Peyer's patch (tissue), 4 donors: ENCODE data around the gene IZUMO2. TPM values are rescaled to one million over a fixed set of nuclear protein-coding genes. Genes with fewer than 3 reads are reported as not detected.
A peak's percentile ranks its signal among the peaks of the same experiment; 100 is the strongest.

Source experiments
- DNase-seq, 3 donors: peaks; one replicate each; pipeline ENCODE4 v3.0.0-alpha.2; 2017 to 2019
- H3K27ac ChIP-seq, 4 donors: fragments of 200-600 bp; sonication (generic); one replicate each; pipeline ENCODE4 v1.5.1; 2016 to 2019
- H3K27me3 ChIP-seq, 2 donors: fragments of 200-600 bp; sonication (generic); one replicate each; pipeline ENCODE4 v1.5.1; 2019
- H3K36me3 ChIP-seq, 3 donors: fragments of 200-600 bp; sonication (generic); one replicate each; pipeline ENCODE4 v1.5.1; 2016 to 2019
- H3K4me1 ChIP-seq, 4 donors: fragments of 200-600 bp; sonication (generic); one replicate each; pipeline ENCODE4 v1.5.1; 2016 to 2019
- H3K4me3 ChIP-seq, 4 donors: fragments of 200-600 bp; sonication (generic); 1 replicate in 3 of 4; 2 replicates in 1 of 4; pipeline ENCODE4 v1.5.1; 2016 to 2019; ENCODE audit warnings: mild to moderate bottlenecking in 1 of 4
- H3K9me3 ChIP-seq, 4 donors: fragments of 200-600 bp; sonication (generic); one replicate each; pipeline ENCODE4 v1.5.1; 2016 to 2019; ENCODE audit warnings: mild to moderate bottlenecking in 1 of 4
- POLR2A ChIP-seq, 2 donors: fragments of 450-650 bp; IDR thresholded peaks; one replicate each; pipeline ENCODE4 v1.5.1; 2017; ENCODE audit warnings: antibody characterized with exemption in 2 of 2, mild to moderate bottlenecking in 2 of 2, moderate library complexity in 2 of 2
- total RNA-seq, 4 donors: library from RNA; depleted of rRNA; stranded (reverse); fragments of >200 nt; gene quantifications; one replicate each; pipeline ENCODE4 v1.1.0, GENCODE V29; 2016
- TF ChIP-seq, protein P1 (sequence below), 6 experiments: fragments of 450-650 bp in 4 of 6; fragments of 200-600 bp in 2 of 6; sonication (generic) in 1 of 6; IDR thresholded peaks; one replicate each; pipeline ENCODE4 v1.5.1; 2017 to 2019; ENCODE audit warnings: antibody characterized with exemption in 6 of 6, mild to moderate bottlenecking in 3 of 6, moderate library complexity in 1 of 6

Gene IZUMO2
- total RNA-seq, 4 donors from 2014 or later = not detected

DNA sequence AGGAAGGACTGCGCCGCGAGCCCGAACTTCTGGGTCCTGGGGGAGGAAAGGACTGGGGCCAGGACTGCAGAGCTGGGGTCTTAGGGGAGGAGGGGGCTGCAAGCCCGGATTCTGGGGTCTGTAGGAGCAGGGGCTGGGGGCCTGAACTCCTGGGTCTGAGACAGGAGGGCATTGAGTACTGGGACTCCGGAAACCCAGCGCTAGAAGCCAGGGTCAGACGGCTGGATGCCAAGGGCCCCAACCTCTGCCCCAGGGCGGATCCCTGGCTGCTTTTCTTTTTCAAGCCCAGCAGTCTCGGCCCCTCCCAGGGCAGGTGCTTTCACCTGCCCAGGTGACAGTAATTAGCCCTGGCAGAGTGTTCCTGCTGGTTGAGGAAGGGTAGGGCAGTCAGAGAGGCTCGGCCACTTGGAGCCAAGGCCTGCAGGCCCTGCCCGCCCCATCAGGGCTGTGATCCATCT, 42.6 kb upstream of the IZUMO2 start:
- no peaks in the 10 kb centered on the region for H3K9me3 ChIP-seq
- peaks cover 0 to 24% (median 0%) of the 10 kb centered on the region in 4 donors for H3K4me1 ChIP-seq
- peak; percentile 45 to 73 for TF ChIP-seq POLR2A (IDR thresholded peaks at IDR 0.05)
- TF ChIP-seq, protein P1, sequence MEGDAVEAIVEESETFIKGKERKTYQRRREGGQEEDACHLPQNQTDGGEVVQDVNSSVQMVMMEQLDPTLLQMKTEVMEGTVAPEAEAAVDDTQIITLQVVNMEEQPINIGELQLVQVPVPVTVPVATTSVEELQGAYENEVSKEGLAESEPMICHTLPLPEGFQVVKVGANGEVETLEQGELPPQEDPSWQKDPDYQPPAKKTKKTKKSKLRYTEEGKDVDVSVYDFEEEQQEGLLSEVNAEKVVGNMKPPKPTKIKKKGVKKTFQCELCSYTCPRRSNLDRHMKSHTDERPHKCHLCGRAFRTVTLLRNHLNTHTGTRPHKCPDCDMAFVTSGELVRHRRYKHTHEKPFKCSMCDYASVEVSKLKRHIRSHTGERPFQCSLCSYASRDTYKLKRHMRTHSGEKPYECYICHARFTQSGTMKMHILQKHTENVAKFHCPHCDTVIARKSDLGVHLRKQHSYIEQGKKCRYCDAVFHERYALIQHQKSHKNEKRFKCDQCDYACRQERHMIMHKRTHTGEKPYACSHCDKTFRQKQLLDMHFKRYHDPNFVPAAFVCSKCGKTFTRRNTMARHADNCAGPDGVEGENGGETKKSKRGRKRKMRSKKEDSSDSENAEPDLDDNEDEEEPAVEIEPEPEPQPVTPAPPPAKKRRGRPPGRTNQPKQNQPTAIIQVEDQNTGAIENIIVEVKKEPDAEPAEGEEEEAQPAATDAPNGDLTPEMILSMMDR (IDR thresholded peaks at IDR 0.05) = peak in 4 of 6 experiments; percentile 17 to 73 (median 70)
- DNase-seq = peak in 2 of 3 donors; percentile 91 to 94
- H3K27me3 ChIP-seq = no peaks in the 10 kb centered on the region
- H3K27ac ChIP-seq = peak overlapping the region in 3 of 4 donors; percentile 91 to 99 (median 98)
- peaks cover 0 to 15% (median 0%) of the 10 kb centered on the region in 3 donors for H3K36me3 ChIP-seq
- peak overlapping the region in 3 of 4 donors; percentile 28 to 66 (median 63) for H3K4me3 ChIP-seq

GRCh38 chr19:50204811-50205675, 42.0 kb upstream of the IZUMO2 start:
- Histone ChIP-seq H3K27me3 (no peaks in the 10 kb centered on the region), H3K9me3 (no peaks in the 10 kb centered on the region), H3K4me1 (peaks cover 0 to 24% (median 0%) of the 10 kb centered on the region in 4 donors), H3K27ac (peak overlapping the region in 3 of 4 donors; percentile 91 to 99 (median 98)), H3K4me3 (peak overlapping the region in 3 of 4 donors; percentile 28 to 66 (median 63)), H3K36me3 (peaks cover 0 to 8% (median 0%) of the 10 kb centered on the region in 3 donors)
- TF ChIP-seq, protein P1 (IDR thresholded peaks at IDR 0.05) = no peak
- peak; percentile 24 to 66 for TF ChIP-seq POLR2A (IDR thresholded peaks at IDR 0.05)
- DNase-seq = peak in 2 of 3 donors; percentile 92 to 96

DNA sequence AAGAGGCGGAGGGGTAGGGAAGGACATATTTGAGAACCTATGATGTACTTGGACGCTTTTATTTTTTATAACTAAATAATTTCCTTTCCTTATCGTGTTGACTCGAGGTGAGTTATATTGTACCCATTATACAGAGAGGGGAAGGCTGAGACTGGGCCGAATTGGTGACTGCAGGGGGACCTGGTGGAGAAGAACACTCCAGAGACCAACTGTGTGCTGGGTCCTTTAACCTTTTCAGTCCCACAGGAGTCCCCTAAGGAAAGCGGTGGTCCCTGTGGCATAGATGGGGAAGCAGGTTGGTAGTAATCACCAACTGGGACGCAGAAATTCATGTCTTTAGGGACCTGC, 41.0 kb upstream of the IZUMO2 start:
- Histone ChIP-seq H3K4me3 (peak overlapping the region in 2 of 4 donors; percentile 61 to 63), H3K36me3 (peaks cover 0 to 4% (median 0%) of the 10 kb centered on the region in 3 donors), H3K4me1 (peaks cover 0 to 24% (median 0%) of the 10 kb centered on the region in 4 donors), H3K9me3 (no peaks in the 10 kb centered on the region), H3K27ac (peak overlapping the region in 3 of 4 donors; percentile 91 to 99 (median 98)), H3K27me3 (no peaks in the 10 kb centered on the region)
- TF ChIP-seq, protein P1 (IDR thresholded peaks at IDR 0.05) = no peak
- no peak for TF ChIP-seq POLR2A (IDR thresholded peaks at IDR 0.05)
- DNase-seq = no peak

GRCh38 chr19:50203281-50204080, 40.4 kb upstream of the IZUMO2 start, which contains the start of gene MYH14:
Gene MYH14, plus strand, starts transcription at chr19:50203622. Its CDS starts 6,744 bp downstream, at chr19:50210366.
- DNase-seq = peak in 2 of 3 donors; percentile 90 to 96
- peak in 1 of 2 donors; percentile 83 for TF ChIP-seq POLR2A (IDR thresholded peaks at IDR 0.05)
- TF ChIP-seq, protein P1 (IDR thresholded peaks at IDR 0.05) = no peak
- H3K9me3 ChIP-seq = no peaks in the 10 kb centered on the region
- H3K27me3 ChIP-seq = no peaks in the 10 kb centered on the region
- H3K36me3 ChIP-seq = no peaks in the 10 kb centered on the region
- peak within 1 kb of the TSS in 3 of 4 donors; percentile 91 to 99 (median 98) for H3K27ac ChIP-seq
- H3K4me1 ChIP-seq = peaks cover 0 to 28% (median 0%) of the 10 kb centered on the region in 4 donors
- peak within 1 kb of the TSS in 3 of 4 donors; percentile 19 to 63 (median 61) for H3K4me3 ChIP-seq

- H3K27me3 ChIP-seq = no peaks in the 10 kb centered on the region
- peaks cover 0 to 30% (median 0%) of the 10 kb centered on the region in 4 donors for H3K4me1 ChIP-seq
- peak overlapping the region in 2 of 4 donors; percentile 61 to 63 for H3K4me3 ChIP-seq
- no peak for DNase-seq
- H3K9me3 ChIP-seq = no peaks in the 10 kb centered on the region
- H3K36me3 ChIP-seq = no peaks in the 10 kb centered on the region
- TF ChIP-seq, protein P1 (IDR thresholded peaks at IDR 0.05) = no peak
- no peak for TF ChIP-seq POLR2A (IDR thresholded peaks at IDR 0.05)
- H3K27ac ChIP-seq = peak overlapping the region in 2 of 4 donors; percentile 98 to 99
Observed at GRCh38 chr19:50202962-50203280, 39.8 kb upstream of the IZUMO2 start.
